EH (cell line): ENCODE data around the gene OVCH1.

Experiments used
- DNase-seq: peaks from one replicate; pipeline ENCODE4 v3.0.0-alpha.2; 2015; ENCODE audit warnings: low read depth

OVCH1 gene

GRCh38 chr12:29497588-29497987 lies at the start of gene OVCH1:
Gene OVCH1 (minus strand): TSS chr12:29497686. CDS start chr12:29497686, 0 bp downstream.
- DNase-seq: no peak

GRCh38 chr12:29547151-29547632 lies 49.7 kb upstream of the OVCH1 start:
- peak; percentile 53 for DNase-seq

GRCh38 chr12:29546000-29546399 lies 48.5 kb upstream of the OVCH1 start:
- no peak for DNase-seq

GRCh38 chr12:29545102-29545467 lies 47.6 kb upstream of the OVCH1 start:
- DNase-seq: no peak

- no peak for DNase-seq
Measured at GRCh38 chr12:29544428-29545101, 47.1 kb upstream of the OVCH1 start.

- DNase-seq: no peak
Measured at GRCh38 chr12:29543036-29543435, 45.5 kb upstream of the OVCH1 start.

- DNase-seq: peak; percentile 9
Measured at GRCh38 chr12:29537298-29537697, 39.8 kb upstream of the OVCH1 start.

- DNase-seq: no peak
Measured at GRCh38 chr12:29534935-29535334, 37.4 kb upstream of the OVCH1 start.

GRCh38 chr12:29533815-29534489 lies 36.5 kb upstream of the OVCH1 start:
- no peak for DNase-seq

- no peak for DNase-seq
Measured at GRCh38 chr12:29531471-29531870, 34.0 kb upstream of the OVCH1 start.

GRCh38 chr12:29530436-29530835 lies 33.0 kb upstream of the OVCH1 start:
- DNase-seq: no peak

- DNase-seq: no peak
Measured at GRCh38 chr12:29528161-29528560, 30.7 kb upstream of the OVCH1 start.

GRCh38 chr12:29521951-29522350 lies 24.5 kb upstream of the OVCH1 start:
- DNase-seq: peak; percentile 5

- peak; percentile 46 for DNase-seq
Measured at GRCh38 chr12:29519585-29520182, 22.2 kb upstream of the OVCH1 start.

- DNase-seq: no peak
Measured at GRCh38 chr12:29518407-29518806, 20.9 kb upstream of the OVCH1 start.

- DNase-seq: no peak
Measured at GRCh38 chr12:29517264-29517663, 19.8 kb upstream of the OVCH1 start.

GRCh38 chr12:29516431-29516875 lies 19.0 kb upstream of the OVCH1 start:
- DNase-seq: peak; percentile 47

- no peak for DNase-seq
Measured at GRCh38 chr12:29510591-29511185, 13.2 kb upstream of the OVCH1 start.

GRCh38 chr12:29509503-29509902 lies 12.0 kb upstream of the OVCH1 start:
- no peak for DNase-seq

GRCh38 chr12:29508949-29509348 lies 11.5 kb upstream of the OVCH1 start:
- no peak for DNase-seq

- no peak for DNase-seq
Measured at GRCh38 chr12:29505122-29505521, 7.6 kb upstream of the OVCH1 start.

GRCh38 chr12:29503283-29503682 lies 5.8 kb upstream of the OVCH1 start:
- DNase-seq: no peak

- no peak for DNase-seq
Measured at GRCh38 chr12:29499235-29499634, 1.7 kb upstream of the OVCH1 start.
